ENCODE measurements around the gene H2AZ1.

DNA sequence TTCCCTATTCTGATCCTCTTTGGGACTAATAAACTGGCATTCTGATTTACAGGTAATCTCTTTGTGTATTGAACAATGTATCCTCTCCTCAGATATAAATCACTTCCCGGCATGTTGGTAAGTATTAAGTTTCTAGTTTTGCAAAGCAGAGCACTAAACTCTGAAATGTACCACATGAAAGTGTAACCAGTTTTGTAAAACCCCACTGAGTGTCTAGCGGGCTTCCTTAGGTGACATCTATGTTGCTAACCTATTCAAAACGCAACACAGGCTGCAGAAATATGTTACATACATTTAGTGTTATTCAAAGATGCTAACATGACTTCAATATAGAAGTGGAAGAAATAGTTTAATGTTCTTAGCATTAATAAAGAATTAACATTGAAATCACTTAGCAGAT lies 28.9 kb downstream of the H2AZ1 start:
- TF ChIP-seq, protein P1, sequence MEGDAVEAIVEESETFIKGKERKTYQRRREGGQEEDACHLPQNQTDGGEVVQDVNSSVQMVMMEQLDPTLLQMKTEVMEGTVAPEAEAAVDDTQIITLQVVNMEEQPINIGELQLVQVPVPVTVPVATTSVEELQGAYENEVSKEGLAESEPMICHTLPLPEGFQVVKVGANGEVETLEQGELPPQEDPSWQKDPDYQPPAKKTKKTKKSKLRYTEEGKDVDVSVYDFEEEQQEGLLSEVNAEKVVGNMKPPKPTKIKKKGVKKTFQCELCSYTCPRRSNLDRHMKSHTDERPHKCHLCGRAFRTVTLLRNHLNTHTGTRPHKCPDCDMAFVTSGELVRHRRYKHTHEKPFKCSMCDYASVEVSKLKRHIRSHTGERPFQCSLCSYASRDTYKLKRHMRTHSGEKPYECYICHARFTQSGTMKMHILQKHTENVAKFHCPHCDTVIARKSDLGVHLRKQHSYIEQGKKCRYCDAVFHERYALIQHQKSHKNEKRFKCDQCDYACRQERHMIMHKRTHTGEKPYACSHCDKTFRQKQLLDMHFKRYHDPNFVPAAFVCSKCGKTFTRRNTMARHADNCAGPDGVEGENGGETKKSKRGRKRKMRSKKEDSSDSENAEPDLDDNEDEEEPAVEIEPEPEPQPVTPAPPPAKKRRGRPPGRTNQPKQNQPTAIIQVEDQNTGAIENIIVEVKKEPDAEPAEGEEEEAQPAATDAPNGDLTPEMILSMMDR (IDR thresholded peaks at IDR 0.05) = no peak
- no peak for TF ChIP-seq POLR2A (IDR thresholded peaks at IDR 0.05)

Data from esophagus squamous epithelium (tissue), 4 donors.